GM18511 (cell line): ENCODE data around the gene ZRANB1.

Experiments
- ATAC-seq: cut with Tn5 transposase; IDR thresholded peaks from one replicate; pipeline ENCODE4 v1.9.1; 2021; ENCODE audit warnings: mild to moderate bottlenecking, moderate library complexity; ENCODE audit not compliant: unreplicated experiment

Gene ZRANB1

DNA sequence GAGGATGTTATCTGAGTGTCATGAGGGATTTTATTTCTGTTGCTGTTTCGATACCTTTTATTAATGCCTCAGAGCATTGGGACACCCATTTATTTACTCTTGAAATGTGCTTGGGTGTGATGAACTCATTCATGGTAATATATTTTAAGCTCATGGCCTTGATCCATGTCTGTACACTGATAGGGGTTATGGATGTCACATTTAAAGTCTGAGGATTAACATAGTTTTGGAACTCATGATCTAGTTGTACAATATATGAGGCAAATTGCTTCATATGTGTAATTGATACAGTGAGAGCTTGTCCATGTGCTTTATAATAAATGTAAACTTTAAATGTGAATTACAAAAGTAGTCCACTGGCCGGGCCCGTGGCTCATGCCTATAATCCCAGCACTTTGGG, 23.0 kb upstream of the ZRANB1 start:
- no peak for ATAC-seq

DNA sequence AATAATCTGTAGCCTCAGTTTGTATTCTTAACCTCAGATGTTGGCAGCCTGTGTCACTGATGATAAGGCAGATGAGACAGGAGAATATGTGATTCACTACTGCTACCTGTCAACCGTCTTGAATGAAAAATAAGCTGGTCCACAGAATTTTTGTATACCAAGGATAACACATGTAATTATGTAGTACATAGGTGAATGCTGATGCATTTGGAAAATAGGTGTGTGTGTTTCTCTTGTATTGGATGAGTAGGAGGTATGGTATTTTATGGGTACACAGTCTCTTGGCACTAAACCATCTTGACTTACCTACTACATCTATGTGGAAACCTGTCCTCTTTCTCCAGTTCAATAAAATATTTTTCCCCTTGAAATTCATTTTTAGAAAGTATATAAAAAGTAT, 20.7 kb upstream of the ZRANB1 start:
- no peak for ATAC-seq

DNA sequence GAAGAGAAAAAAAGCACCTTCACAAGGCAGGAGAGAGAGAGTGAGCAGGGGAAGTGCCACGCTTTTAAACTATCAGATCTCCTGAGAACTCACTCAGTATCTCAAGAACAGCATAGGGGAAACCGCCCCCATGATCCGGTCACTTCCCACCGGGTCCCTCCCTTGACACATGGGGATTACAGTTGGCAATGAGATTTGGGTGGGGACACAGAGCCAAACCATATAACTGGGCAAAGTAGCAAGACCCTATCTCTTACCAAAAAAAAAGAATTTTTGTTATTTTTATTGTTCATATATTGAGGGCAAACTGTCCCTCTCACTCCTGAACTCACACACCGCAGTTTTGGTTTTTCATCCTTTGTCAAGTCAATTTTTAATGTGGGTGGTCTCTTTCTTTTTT, 18.2 kb upstream of the ZRANB1 start:
- no peak for ATAC-seq

DNA sequence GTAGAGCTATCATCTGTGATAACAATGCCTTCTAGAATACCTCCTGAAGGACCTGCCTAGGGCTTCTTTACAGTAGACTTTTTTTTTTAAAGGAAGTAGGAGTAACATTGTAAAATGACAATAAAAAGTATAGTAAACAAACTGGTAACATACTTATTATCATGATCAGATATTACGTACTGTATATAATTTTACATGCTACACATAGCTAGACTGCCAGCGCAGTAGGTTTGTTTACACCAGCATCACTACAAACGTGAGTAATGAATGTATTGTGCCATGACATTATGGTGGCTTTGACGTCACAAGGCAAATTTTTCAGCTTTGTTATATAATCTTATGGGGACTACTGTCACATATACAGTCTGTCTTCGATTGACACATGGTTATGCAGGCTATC, 15.4 kb upstream of the ZRANB1 start:
- ATAC-seq = no peak

- ATAC-seq = no peak
Observed at GRCh38 chr10:124928087-124928486, 13.8 kb upstream of the ZRANB1 start.

- ATAC-seq = no peak
Observed at GRCh38 chr10:124928545-124928944, 13.4 kb upstream of the ZRANB1 start.

DNA sequence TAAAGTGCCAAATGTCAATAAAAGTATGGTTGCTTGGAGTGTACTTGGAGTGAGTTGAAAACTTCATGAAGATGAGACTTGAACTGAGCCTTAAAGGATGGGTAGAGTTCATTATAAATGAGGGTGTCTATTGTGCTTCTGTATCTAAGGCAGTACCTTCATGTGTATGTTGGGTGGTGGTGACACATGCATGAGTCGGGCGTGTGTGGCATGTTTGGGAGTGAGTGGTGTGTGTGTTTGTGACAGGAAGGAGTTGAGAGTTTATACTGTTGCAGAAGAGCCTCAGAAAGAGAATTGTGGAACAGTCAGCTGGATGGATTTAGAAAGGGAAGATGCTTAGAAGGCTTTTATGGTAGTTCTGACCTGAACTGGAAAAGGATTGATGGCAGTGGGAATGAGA, 6.0 kb upstream of the ZRANB1 start:
- no peak for ATAC-seq

DNA sequence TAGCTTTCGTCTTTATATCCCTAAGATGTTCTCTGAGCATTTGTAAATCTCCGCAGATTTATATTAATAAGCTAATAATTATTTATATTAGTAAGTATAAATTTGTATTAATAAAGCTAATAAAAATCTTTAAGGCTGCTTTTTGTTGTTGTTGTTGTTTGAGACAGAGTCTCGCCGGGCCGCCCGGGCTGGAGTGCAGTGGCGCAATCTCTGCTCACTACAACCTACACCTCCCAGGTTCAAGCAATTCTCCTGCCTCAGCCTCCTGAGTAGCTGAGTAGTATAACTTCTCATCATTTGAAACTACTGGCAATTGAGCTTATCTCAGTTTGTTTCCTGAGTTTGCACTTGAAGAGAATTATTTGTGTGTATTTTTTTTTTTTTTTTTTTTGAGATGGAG, 5.1 kb upstream of the ZRANB1 start:
- no peak for ATAC-seq

DNA sequence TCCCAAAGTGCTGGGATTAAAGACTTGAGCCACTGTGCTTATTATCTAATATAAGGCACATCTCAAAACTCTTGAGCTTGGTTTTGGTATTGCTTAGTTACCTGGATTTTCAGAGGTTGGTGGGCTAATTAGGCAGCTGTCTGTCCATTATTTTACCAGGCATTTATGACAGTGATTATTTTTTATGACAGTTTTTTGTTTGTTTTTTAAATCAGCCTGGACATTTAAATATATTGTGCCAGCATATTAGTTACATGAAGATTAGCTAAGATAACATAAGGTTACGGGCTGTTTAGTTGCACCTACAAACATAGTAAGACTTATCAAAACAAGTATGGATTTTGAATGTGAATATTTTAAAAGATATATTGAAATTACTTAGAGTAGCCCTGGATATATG, 2.6 kb upstream of the ZRANB1 start:
- ATAC-seq = no peak

DNA sequence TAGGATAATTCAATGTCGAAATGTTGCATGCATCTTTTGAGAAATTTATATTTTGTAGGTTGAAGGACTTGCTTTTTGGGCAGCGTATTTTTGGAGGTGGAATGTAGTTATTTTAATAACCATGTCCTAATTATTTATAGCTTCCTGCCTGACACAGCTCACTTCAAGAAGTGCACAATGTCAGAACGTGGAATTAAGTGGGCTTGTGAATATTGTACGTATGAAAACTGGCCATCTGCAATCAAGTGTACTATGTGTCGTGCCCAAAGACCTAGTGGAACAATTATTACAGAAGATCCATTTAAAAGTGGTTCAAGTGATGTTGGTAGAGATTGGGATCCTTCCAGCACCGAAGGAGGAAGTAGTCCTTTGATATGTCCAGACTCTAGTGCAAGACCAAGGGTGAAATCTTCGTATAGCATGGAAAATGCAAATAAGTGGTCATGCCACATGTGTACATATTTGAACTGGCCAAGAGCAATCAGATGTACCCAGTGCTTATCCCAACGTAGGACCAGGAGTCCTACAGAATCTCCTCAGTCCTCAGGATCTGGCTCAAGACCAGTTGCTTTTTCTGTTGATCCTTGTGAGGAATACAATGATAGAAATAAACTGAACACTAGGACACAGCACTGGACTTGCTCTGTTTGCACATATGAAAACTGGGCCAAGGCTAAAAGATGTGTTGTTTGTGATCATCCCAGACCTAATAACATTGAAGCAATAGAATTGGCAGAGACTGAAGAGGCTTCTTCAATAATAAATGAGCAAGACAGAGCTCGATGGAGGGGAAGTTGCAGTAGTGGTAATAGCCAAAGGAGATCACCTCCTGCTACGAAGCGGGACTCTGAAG, 620 bp downstream of the ZRANB1 start:
- no peak for ATAC-seq

DNA sequence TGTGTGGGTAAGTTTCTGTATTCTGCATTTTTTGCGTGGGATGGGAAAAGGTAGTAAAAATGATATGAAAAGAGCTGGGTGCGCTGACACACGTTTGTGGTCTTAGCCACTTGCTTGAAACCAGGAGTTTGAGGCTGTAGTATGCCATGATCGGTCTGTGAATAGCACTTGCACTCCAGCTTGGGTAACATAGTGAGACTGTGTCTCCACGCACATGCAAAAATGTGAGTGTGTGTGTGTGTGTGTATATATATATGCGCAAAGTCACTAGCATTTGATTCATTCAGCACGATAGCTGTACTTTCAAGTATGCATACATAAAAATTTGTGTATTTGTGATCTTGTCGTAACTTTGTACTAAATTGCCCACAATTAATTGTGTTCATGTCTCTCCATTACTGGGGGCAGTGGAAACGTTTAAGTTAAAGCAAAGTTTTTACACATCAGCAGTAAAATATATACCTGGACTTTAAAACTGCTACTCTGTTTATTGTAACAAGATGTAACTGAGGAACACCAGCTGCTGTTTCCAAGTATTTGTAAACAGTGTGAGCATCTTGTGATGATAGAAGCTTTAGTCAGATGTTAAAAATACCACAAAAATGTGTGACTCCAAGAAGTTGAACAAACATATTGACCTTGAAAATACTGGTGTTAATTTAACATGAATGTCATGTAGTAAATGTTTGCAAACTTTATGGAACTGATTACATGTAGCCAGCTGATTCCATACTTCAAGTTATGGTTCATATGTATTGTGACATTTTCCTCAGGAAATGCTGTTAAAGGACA, 1.6 kb downstream of the ZRANB1 start:
- ATAC-seq = no peak

DNA sequence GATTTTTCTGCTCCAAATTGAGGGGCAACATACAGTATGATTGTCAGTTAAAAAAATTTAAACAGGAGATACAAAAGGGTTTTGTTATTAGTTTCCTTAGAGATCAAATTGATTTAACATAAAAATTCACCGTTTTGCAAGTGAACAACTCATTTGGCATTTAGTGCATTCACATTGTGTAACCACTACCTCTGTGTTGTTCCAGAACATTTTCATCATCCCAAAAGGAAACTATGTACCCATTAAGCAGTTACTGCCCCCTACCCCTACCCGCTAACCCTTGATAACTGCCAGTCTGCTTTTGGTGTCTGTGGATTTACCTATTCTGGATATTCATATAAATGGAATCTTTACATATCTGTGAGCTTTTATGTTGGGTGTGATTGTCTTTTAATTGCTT, 3.1 kb downstream of the ZRANB1 start:
- ATAC-seq = no peak

DNA sequence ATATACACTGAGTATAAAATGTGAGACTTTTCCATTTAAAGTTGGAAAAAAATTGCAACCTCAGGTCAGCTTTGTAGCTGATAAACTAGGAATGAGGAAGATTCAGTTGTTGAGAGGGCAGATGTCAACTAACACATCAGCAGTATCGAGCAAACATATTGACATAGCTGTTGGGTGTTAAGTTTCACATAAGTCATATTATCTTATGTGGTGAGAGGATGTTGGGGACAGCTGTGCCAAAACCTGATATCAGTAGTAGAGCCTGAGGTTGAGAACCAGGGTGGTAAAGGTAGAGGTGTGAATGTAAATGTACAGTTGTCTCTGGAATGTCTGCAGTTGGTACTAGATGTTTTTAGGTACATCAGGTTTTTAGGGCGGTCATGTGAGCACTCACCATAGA, 5.0 kb downstream of the ZRANB1 start:
- no peak for ATAC-seq

DNA sequence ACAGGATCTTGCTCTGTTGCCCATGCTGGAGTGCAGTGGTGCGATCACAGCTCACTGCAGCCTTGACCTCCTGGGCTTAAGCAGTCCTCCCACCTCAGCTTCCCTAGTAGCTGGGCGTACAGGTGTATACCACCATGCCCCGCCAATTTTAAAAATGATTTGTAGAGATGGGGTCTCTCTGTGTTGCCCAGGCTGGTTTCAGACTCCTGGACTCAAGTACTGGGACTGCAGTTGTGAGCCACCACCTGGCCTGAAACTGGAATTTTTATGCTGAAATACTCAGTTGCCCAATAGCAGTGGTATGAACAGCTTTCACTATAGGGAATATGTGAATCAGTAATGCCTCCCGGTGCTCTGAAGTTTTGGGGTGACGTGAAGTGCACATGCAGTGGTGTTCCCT, 7.6 kb downstream of the ZRANB1 start:
- ATAC-seq = no peak

DNA sequence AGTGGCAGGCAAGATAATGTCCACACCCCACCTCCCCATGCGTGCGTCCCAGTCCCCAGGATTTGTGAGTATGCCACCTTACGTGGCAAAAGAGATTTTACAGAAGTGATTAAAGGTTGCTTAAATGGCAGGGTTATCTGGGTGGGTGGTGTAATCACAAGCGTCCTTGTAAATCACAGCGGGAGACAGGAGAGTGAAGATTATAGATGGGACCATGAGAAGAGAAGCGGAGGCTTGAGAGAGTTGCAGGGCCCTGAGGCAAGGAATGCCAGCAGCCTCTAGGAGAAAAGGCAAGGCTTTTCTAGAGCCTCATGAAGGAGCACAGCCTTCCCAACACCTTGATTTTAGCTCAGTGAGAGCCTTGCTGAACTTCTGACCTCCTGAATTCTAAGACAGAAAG, 10.2 kb downstream of the ZRANB1 start:
- no peak for ATAC-seq

- ATAC-seq = no peak
Observed at GRCh38 chr10:124953421-124953820, 11.5 kb downstream of the ZRANB1 start.

- no peak for ATAC-seq
Observed at GRCh38 chr10:124955243-124955642, 13.3 kb downstream of the ZRANB1 start.

- ATAC-seq = no peak
Observed at GRCh38 chr10:124955868-124956267, 13.9 kb downstream of the ZRANB1 start.

- ATAC-seq = no peak
Observed at GRCh38 chr10:124956764-124957163, 14.8 kb downstream of the ZRANB1 start.

GRCh38 chr10:124957404-124957947, 15.6 kb downstream of the ZRANB1 start:
- ATAC-seq = no peak

- ATAC-seq = no peak
Observed at GRCh38 chr10:124959564-124959963, 17.6 kb downstream of the ZRANB1 start.

DNA sequence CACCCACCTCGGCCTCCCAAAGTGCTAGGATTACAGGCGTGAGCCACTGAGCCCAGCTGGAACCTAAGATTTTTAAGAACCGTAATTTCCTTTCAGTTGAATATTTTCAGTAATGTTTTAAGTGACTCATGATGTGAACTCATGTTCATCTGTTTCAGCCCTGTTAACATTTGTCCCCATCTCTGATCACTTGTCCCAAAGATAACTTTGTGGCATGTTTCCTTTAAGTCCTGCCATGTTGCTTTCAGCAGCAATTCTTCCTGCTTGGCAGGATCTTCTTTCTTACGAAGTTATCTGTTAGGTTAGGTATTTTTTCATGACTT, 19.3 kb downstream of the ZRANB1 start:
- ATAC-seq = no peak
